H7 (cell line): ENCODE data around the gene TMEM127. TPM values are rescaled to one million over a fixed set of nuclear protein-coding genes. Genes with fewer than 3 reads are reported as not detected.
"Not testable (repeated sequence)": the region's sequence is repeated elsewhere in the genome, so short reads cannot be mapped to it uniquely, and the experiment has no call there.

ENCODE experiments used
- DNase-seq: peaks from one replicate; pipeline ENCODE4 v3.0.0; 2012
- H3K27me3 ChIP-seq: 2 replicates; pipeline ENCODE4 v1.6.0; 2011; ENCODE audit warnings: mild to moderate bottlenecking, low read length; ENCODE audit not compliant: control insufficient read depth, insufficient read depth
- H3K36me3 ChIP-seq: replicated peaks from 2 replicates; pipeline ENCODE4 v1.5.1; 2011; ENCODE audit warnings: low read length; ENCODE audit not compliant: control insufficient read depth, insufficient read depth
- H3K4me3 ChIP-seq: 2 replicates; pipeline ENCODE4 v1.5.1; 2011; ENCODE audit warnings: low read depth, mild to moderate bottlenecking, control low read depth, low read length, moderate library complexity; ENCODE audit not compliant: insufficient read depth
- total RNA-seq: library from RNA; depleted of rRNA; stranded (reverse); fragments of >200 nt; shearing (Covaris generic); gene quantifications from 2 replicates; pipeline ENCODE4 v1.2.3, GENCODE V29; 2014

TMEM127 gene
- total RNA-seq, 1 experiment from 2014 or later: 13.8 TPM

- peaks cover 50% of the 10 kb centered on the region for H3K36me3 ChIP-seq
- DNase-seq: no peak
Observed at GRCh38 chr2:96274355-96275056, 8.7 kb upstream of the TMEM127 start.

DNA sequence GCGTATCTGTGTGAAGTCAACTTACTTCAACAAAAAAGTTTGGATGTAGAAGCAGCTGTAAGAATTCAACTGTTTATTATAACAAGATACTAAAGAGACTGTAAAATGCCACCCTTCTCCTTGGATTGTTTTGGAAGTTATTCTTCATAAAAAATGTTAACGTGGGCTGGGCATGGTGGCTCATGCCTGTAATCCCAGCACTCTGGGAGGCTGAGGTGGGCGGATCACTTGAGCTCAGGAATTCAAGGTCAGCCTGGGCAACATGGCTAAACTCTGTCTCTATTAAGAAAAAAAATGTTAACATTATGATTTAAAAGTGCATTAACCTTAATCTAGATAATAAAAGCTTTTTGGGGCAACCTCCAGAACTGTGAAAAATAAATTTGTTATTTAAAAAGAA is 8.0 kb upstream of the TMEM127 start:
- no peak for DNase-seq
- Histone ChIP-seq H3K27me3 (no peaks in the 10 kb centered on the region), H3K4me3 (no peak overlapping the region), H3K36me3 (peaks cover 50% of the 10 kb centered on the region)

More at GRCh38 chr2:96274355-96275056, 8.7 kb upstream of the TMEM127 start:
- no peaks in the 10 kb centered on the region for H3K27me3 ChIP-seq
- H3K4me3 ChIP-seq: no peak overlapping the region

DNA sequence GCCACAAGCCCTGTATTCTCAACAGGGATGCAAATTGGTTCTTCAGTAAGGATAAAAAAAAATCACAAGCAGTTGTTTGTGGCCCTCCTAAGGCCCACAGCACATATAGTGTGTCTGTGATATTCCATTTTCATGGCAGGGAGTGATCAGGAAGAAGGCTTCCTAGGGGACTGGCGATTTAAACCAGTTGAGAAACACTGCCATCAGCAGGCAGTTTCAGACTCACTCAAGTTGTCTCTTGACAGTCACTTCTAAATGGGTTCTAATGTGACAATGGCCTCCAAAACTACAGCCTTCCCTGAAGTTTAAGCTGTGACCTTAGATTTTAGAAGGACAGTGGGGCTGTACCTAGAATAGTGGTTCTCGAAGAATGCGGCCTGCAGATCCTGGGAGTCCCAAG is 6.2 kb upstream of the TMEM127 start:
- H3K36me3 ChIP-seq: peaks cover 45% of the 10 kb centered on the region
- no peak for DNase-seq
- H3K4me3 ChIP-seq: no peak overlapping the region
- no peaks in the 10 kb centered on the region for H3K27me3 ChIP-seq

DNA sequence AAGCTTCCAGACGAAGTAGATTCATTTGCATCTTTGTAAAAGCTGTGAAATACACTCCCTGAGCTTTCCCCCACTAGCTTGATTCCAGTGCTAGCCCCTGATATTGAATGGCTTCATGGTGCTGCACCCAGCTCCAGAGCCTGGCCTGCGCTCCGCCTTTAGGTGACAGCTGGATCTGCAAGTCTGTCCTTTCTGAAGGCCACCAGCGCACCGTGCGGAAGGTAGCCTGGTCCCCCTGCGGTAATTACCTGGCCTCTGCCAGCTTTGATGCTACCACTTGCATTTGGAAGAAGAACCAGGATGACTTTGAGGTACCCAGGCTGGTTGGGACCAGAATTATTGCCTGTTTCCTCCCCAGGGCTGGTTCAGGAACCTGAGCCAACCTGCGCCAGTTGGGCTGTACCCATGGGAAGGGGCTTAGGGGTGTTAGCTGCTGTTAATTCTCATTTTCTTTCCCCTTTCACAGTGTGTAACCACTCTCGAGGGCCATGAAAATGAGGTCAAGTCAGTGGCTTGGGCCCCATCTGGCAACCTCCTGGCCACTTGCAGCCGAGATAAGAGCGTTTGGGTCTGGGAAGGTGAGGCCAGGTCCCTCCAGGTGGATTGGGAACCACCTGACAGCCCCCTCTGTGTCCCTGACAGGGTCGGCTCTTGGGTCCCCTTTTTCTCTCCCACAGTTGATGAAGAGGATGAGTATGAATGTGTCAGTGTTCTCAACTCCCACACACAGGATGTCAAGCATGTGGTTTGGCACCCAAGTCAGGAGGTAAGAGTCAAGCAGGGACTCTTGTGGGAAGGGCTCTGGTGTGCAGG is 1.6 kb upstream of the TMEM127 start:
- H3K36me3 ChIP-seq: peaks cover 29% of the 10 kb centered on the region
- no peaks in the 10 kb centered on the region for H3K27me3 ChIP-seq
- DNase-seq: peak; percentile 72
- no peak overlapping the region for H3K4me3 ChIP-seq

GRCh38 chr2:96265349-96265839 is 403 bp downstream of the TMEM127 start:
- no peaks in the 10 kb centered on the region for H3K27me3 ChIP-seq
- H3K36me3 ChIP-seq: peaks cover 22% of the 10 kb centered on the region
- peak; percentile 93 for DNase-seq

DNA sequence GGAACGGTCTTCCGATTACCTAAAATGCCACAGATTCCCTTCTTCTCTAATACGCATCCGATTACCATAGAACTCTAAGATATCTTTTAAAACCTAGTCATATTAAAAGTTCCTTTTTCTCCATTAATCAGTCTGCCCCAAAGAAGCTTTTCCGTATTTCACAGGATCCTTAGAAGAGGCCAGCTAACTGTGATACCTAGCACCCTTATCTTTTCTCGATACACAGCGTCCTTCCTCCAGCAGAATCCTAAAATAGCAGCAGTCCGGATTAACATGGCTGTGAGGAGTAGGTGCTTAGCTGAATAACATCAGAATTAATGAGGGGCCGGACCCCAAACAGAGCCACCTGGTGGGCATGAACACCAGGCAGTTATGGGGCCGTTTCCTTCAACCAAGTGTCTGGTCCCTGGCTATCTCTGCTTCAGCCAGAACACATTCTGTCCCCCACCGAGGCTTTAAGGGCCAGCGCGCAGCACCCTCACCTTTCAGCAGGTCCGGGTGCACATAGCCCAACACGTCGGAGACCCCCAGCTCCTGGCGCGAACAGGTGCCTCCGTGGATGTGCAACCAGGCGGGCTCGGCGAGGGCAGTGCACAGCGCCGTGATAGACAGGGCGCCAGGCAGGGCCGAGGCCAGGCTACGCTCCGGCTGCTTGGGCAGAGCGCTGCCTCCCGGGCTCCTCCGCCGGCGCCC is 995 bp downstream of the TMEM127 start:
- Histone ChIP-seq H3K27me3 (no peaks in the 10 kb centered on the region), H3K4me3 (peak overlapping the region; percentile 92), H3K36me3 (peaks cover 20% of the 10 kb centered on the region)
- DNase-seq: peak; percentile 66

More at GRCh38 chr2:96265349-96265839, 403 bp downstream of the TMEM127 start:
- peak overlapping the region; percentile 92 for H3K4me3 ChIP-seq

DNA sequence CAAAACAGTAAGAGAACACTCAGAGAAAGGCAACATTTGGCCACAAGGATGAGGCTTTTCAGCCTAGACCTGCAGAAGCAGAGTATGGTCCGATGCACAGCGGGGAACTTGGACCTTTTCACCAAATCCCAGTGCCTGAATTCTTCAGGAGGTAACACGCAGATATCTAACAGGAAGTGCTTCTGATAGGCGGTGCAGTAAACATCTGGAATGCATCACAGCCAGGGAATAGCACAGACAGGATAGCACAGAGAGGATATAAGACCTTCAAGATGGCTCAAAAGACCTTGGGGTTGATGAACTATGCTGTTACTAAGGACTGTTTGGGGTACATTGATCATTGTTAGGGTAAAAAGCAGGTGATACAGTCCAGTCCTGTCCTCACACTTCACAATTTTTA is 1.7 kb downstream of the TMEM127 start:
- Histone ChIP-seq H3K4me3 (no peak overlapping the region), H3K36me3 (peaks cover 16% of the 10 kb centered on the region), H3K27me3 (no peaks in the 10 kb centered on the region)
- no peak for DNase-seq

GRCh38 chr2:96262306-96262705 is 3.5 kb downstream of the TMEM127 start:
- Histone ChIP-seq H3K36me3 (peaks cover 1% of the 10 kb centered on the region), H3K27me3 (no peaks in the 10 kb centered on the region), H3K4me3 (no peak overlapping the region)
- DNase-seq: no peak

DNA sequence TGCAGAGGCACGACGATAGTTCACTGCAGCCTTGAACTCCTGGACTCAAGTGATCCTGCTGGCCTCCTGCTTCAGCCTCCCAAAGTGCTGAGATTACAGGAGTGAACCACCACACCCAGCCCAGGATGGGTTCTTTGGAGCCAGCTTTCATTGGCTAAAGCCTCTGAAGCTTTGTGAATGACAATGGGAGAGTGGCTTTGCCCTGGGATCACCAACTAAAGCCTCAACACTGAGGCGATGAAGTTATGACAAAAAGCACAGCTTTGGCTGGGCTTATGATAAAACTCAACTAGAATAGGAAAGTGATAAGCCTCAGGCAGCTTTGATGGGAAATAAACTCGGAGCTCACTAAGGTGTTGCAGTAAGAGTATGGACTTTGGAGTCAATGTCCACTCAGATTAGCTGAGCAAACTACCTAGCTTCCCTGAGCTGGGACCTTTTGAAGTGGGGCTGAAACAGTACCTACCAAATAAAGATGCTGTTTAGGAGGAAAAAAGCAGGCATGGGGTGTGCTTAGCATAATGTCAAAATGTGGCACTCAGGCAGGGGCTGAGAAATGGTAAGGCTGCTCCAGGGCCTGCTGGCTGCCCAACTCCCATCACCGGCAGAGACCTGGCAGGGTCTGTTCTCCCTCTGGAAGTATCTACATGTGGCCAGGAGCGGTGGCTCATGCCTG is 4.3 kb downstream of the TMEM127 start:
- Histone ChIP-seq H3K27me3 (no peaks in the 10 kb centered on the region), H3K4me3 (no peak overlapping the region), H3K36me3 (no peaks in the 10 kb centered on the region; the same call in none of the 2 replicates)
- DNase-seq: no peak

DNA sequence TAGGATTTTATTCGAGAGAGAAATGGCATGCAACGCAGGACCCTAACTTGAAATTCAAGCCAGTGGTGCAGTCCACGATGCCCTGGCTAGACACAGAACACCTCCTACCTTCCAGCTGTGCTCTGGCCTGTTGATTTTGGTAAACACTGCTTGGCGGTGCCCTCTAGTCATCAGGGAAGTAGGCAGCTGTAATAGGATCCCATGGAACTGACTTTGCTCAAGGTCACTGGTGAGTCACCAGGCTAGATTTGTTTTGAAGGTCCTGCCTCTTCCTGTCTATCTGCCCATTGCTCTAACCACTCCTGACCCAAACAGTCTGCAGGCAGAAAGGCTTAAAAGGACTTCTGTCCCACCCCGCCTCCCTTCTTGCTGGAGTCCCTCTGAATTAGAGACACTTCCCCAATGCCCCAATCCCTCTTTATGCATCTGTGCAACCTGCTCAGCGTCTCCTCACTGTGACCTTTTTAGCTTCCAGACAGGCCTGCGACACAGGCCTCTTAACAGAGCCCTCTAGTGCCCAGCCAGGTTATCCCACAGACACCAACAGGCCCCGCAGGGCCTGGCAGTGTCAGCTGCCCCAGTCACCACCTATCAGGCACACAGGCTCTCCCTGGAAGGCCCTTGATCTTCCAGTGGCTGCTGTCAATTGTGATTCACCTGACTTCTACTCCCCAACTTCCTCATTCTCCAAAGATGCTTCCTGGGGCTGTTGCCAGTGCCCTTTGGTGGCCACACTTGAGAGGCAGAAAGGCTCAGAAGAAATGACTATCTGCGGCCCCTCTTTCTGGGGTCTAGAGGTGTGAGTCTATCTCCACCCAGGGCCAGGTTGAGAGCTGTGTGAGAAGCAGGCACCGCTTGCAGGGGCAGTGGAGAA is 5.2 kb downstream of the TMEM127 start:
- peak; percentile 87 for DNase-seq
- H3K4me3 ChIP-seq: no peak overlapping the region
- H3K36me3 ChIP-seq: no peaks in the 10 kb centered on the region; the same call in none of the 2 replicates
- no peaks in the 10 kb centered on the region for H3K27me3 ChIP-seq

GRCh38 chr2:96259497-96259921 is 6.3 kb downstream of the TMEM127 start:
- H3K36me3 ChIP-seq: peaks cover 4% of the 10 kb centered on the region
- no peak for DNase-seq
- H3K4me3 ChIP-seq: no peak overlapping the region
- no peaks in the 10 kb centered on the region for H3K27me3 ChIP-seq

- Histone ChIP-seq H3K36me3 (peaks cover 13% of the 10 kb centered on the region), H3K27me3 (no peaks in the 10 kb centered on the region), H3K4me3 (no peak overlapping the region)
- DNase-seq: no peak
Observed at GRCh38 chr2:96258166-96259022, 7.4 kb downstream of the TMEM127 start.

DNA sequence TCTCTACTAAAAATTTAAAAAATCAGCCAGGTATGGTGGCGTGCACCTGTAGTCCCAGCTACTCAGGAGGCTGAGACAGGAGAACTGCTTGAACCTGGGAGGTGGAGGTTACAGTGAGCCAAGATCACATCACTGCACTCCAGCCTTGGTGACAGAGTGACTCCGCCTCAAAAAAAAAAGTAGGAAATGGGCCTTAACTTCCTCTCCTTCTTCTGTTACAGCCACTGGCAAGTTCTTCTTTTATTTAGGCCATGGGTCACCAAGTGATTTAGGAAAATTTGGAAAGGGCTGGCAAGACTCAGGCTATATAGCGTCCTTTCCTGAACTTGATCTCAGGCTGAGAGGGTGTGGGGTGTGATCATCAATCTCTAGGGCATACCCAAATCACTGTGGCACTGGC is 8.1 kb downstream of the TMEM127 start:
- not testable (repeated sequence) for H3K27me3 ChIP-seq, DNase-seq, H3K4me3 ChIP-seq
- peaks cover 16% of the 10 kb centered on the region for H3K36me3 ChIP-seq
